HepG2 (cell line): Measurements from ENCODE around the gene CRAMP1. TPM values are rescaled to one million over a fixed set of nuclear protein-coding genes. Genes with fewer than 3 reads are reported as not detected.
A peak's percentile ranks its signal among the peaks of the same experiment; 100 is the strongest.

Experiments used
- CENPT ChIP-seq: sonication (generic); formaldehyde crosslinking; IDR thresholded peaks from 2 replicates; pipeline ENCODE4 v1.8.0; 2022; ENCODE audit warnings: low read depth, mild to moderate bottlenecking, moderate library complexity, missing genetic modification reagents
- CREB3 ChIP-seq: sonication (generic); formaldehyde crosslinking; IDR thresholded peaks from 2 replicates; pipeline ENCODE4 v1.5.0; 2020; ENCODE audit warnings: missing genetic modification reagents
- DBP ChIP-seq: sonication (generic); formaldehyde crosslinking; IDR thresholded peaks from 2 replicates; pipeline ENCODE4 v1.4.0; 2020; ENCODE audit warnings: missing genetic modification reagents; ENCODE audit errors: not compliant biosample characterization
- ETV5 ChIP-seq: IDR thresholded peaks from 2 replicates; pipeline ENCODE4 v1.6.1; 2018; ENCODE audit warnings: missing biosample characterization, missing genetic modification reagents, inconsistent platforms, borderline replicate concordance
- FOXA1 ChIP-seq, 2 experiments: fragments of 450-650 bp in 1 of 2; sonication (generic) in 1 of 2; formaldehyde crosslinking in 1 of 2; IDR thresholded peaks; 2 replicates each; pipeline versions ENCODE4 v1.4.0 to v1.6.1; 2016 to 2020; ENCODE audit warnings: missing genetic modification reagents in 1 of 2
- GMEB2 ChIP-seq: IDR thresholded peaks from 2 replicates; pipeline ENCODE4 v1.6.1; 2016; ENCODE audit warnings: missing biosample characterization, missing genetic modification reagents, low read depth
- HMG20B ChIP-seq: conservative IDR thresholded peaks from 2 replicates; pipeline ENCODE4 v1.6.1; 2016; ENCODE audit warnings: missing genetic modification reagents, missing compliant biosample characterization
- MAZ ChIP-seq, 2 experiments: sonication (generic) in 1 of 2; formaldehyde crosslinking in 1 of 2; IDR thresholded peaks; 2 replicates each; pipeline versions ENCODE4 v1.5.0 to v1.6.1; 2012 to 2020; ENCODE audit warnings: low read depth in 2 of 2, mild to moderate bottlenecking in 2 of 2, borderline replicate concordance in 1 of 2, improper control_type of control experiment in 1 of 2, low read length in 1 of 2, missing genetic modification reagents in 1 of 2, moderate library complexity in 1 of 2
- MEIS2 ChIP-seq: sonication (generic); formaldehyde crosslinking; IDR thresholded peaks from 2 replicates; pipeline ENCODE4 v1.9.0; 2021; ENCODE audit warnings: mild to moderate bottlenecking, missing genetic modification reagents
- POGZ ChIP-seq: sonication (generic); formaldehyde crosslinking; IDR thresholded peaks from 2 replicates; pipeline ENCODE4 v1.4.0; 2020; ENCODE audit warnings: mild to moderate bottlenecking, missing genetic modification reagents
- RBM22 ChIP-seq: fragments of 200-400 bp; formaldehyde crosslinking; optimal IDR thresholded peaks from 2 replicates; pipeline ENCODE3; 2017; ENCODE audit warnings: mild to moderate bottlenecking, low read length, moderate library complexity
- SNAPC5 ChIP-seq: sonication (generic); formaldehyde crosslinking; IDR thresholded peaks from 2 replicates; pipeline ENCODE4 v1.8.1; 2023; ENCODE audit warnings: mild to moderate bottlenecking, missing genetic modification reagents, borderline replicate concordance
- SRSF1 ChIP-seq: fragments of 200-400 bp; formaldehyde crosslinking; optimal IDR thresholded peaks from 2 replicates; pipeline ENCODE3; 2017; ENCODE audit warnings: mild to moderate bottlenecking, low read depth, low read length, moderate library complexity
- U2AF1 ChIP-seq: fragments of 200-400 bp; formaldehyde crosslinking; optimal IDR thresholded peaks from 2 replicates; pipeline ENCODE3; 2017; ENCODE audit warnings: mild to moderate bottlenecking, low read depth, low read length
- ZBTB37 ChIP-seq: sonication (generic); formaldehyde crosslinking; IDR thresholded peaks from 2 replicates; pipeline ENCODE4 v1.4.0; 2020; ENCODE audit warnings: mild to moderate bottlenecking, missing genetic modification reagents
- ZFAT ChIP-seq: sonication (generic); formaldehyde crosslinking; conservative IDR thresholded peaks from 2 replicates; pipeline ENCODE4 v1.8.1; 2023; ENCODE audit warnings: missing genetic modification reagents, inconsistent platforms
- ZNF563 ChIP-seq: sonication (generic); formaldehyde crosslinking; IDR thresholded peaks from 2 replicates; pipeline ENCODE4 v1.8.0; 2022; ENCODE audit warnings: mild to moderate bottlenecking, moderate library complexity, missing genetic modification reagents
- ZNF670 ChIP-seq: sonication (generic); formaldehyde crosslinking; IDR thresholded peaks from 2 replicates; pipeline ENCODE4 v1.8.0; 2022; ENCODE audit warnings: mild to moderate bottlenecking, missing genetic modification reagents, borderline replicate concordance
- ZNF678 ChIP-seq: sonication (generic); formaldehyde crosslinking; IDR thresholded peaks from 2 replicates; pipeline ENCODE4 v1.4.0; 2020; ENCODE audit warnings: mild to moderate bottlenecking, missing genetic modification reagents
- ZNF768 ChIP-seq: sonication (generic); formaldehyde crosslinking; IDR thresholded peaks from 2 replicates; pipeline ENCODE4 v1.4.0; 2020; ENCODE audit warnings: missing genetic modification reagents
- ZNF878 ChIP-seq: sonication (generic); formaldehyde crosslinking; IDR thresholded peaks from 2 replicates; pipeline ENCODE4 v1.8.1; 2023; ENCODE audit warnings: mild to moderate bottlenecking, missing genetic modification reagents, moderate library complexity
- ZNF879 ChIP-seq: sonication (generic); formaldehyde crosslinking; IDR thresholded peaks from 2 replicates; pipeline ENCODE4 v1.8.1; 2023; ENCODE audit warnings: missing genetic modification reagents
- ZSCAN21 ChIP-seq: sonication (generic); formaldehyde crosslinking; IDR thresholded peaks from 2 replicates; pipeline ENCODE4 v1.8.0; 2022; ENCODE audit warnings: mild to moderate bottlenecking, missing genetic modification reagents, moderate library complexity, borderline replicate concordance
- polyA plus RNA-seq, 8 experiments: library from polyadenylated mRNA; depleted of rRNA in 3 of 8; stranded (reverse) in 7 of 8; unstranded in 1 of 8; fragments of >200 nt; fragmentation: Illumina TruSeq in 4 of 8; extraction: Trizol in 4 of 8; gene quantifications; 2 replicates each; pipeline versions ENCODE4 v1.2.1 to v1.2.3, GENCODE V29; 2011 to 2016; ENCODE audit warnings: low read depth in 4 of 8, missing spikeins in 1 of 8, mixed read lengths in 1 of 8; ENCODE audit not compliant: insufficient read depth in 1 of 8
- total RNA-seq, 5 experiments: library from RNA; depleted of rRNA; stranded (reverse); fragments of >200 nt; fragmentation: Illumina TruSeq; extraction: Trizol; gene quantifications; 2 replicates each; pipeline ENCODE4 v1.2.3, GENCODE V29; 2016; ENCODE audit warnings: low read depth in 1 of 5

CRAMP1 gene
- total and polyA plus RNA-seq, 2 of the 13 experiments (the other 11 are each of a cell fraction or from before 2014, with no cell fraction given), result 6.8 to 9.7 TPM

- TF ChIP-seq ZBTB37 (CRISPR knock-in tag), result no peak
- no peak for TF ChIP-seq SNAPC5 (CRISPR knock-in tag)
- 0 out of 2 replicates have a peak, but pooled peaks have one; percentile 46 for TF ChIP-seq ZSCAN21
- peak; percentile 32; the same call in 1 of the 2 replicates for TF ChIP-seq ETV5 (CRISPR knock-in tag)
- 0 out of 2 replicates have a peak, but pooled peaks have one; percentile 7 for TF ChIP-seq MEIS2 (CRISPR knock-in tag)
- TF ChIP-seq HMG20B, result no peak
- no peak for TF ChIP-seq ZFAT (CRISPR knock-in tag)
- TF ChIP-seq ZNF768 (CRISPR knock-in tag), result 0 out of 2 replicates have a peak, but pooled peaks have one; percentile 8
- TF ChIP-seq SRSF1, result peak; percentile 90
- no peak for TF ChIP-seq ZNF678 (CRISPR knock-in tag)
- no peak for TF ChIP-seq ZNF878
- TF ChIP-seq ZNF670 (CRISPR knock-in tag), result no peak
- peak; percentile 48 for TF ChIP-seq POGZ (CRISPR knock-in tag)
- TF ChIP-seq MAZ (IDR thresholded peaks at IDR 0.05; ENCODE audit: borderline replicate concordance, low read depth, low read length), result no peak
- peak; percentile 68; the same call in 1 of the 2 replicates for TF ChIP-seq MAZ (CRISPR knock-in tag; IDR thresholded peaks at IDR 0.05; ENCODE audit: low read depth)
- no peak for TF ChIP-seq U2AF1
- no peak for TF ChIP-seq FOXA1 (IDR thresholded peaks at IDR 0.05)
- no peak for TF ChIP-seq FOXA1 (CRISPR knock-in tag; IDR thresholded peaks at IDR 0.05)
- 0 out of 2 replicates have a peak, but pooled peaks have one; percentile 47 for TF ChIP-seq ZNF563
- no peak for TF ChIP-seq GMEB2
- TF ChIP-seq DBP (CRISPR knock-in tag), result no peak
- no peak for TF ChIP-seq CENPT (CRISPR knock-in tag)
- peak; percentile 85 for TF ChIP-seq RBM22
- peak; percentile 86; the same call in 1 of the 2 replicates for TF ChIP-seq ZNF879 (CRISPR knock-in tag)
- TF ChIP-seq CREB3 (CRISPR knock-in tag), result peak; percentile 43
Observed at GRCh38 chr16:1610071-1610898, 1.9 kb upstream of the CRAMP1 start (continued).
